ENCODE results near the gene FAT3.

The FAT3 gene

DNA sequence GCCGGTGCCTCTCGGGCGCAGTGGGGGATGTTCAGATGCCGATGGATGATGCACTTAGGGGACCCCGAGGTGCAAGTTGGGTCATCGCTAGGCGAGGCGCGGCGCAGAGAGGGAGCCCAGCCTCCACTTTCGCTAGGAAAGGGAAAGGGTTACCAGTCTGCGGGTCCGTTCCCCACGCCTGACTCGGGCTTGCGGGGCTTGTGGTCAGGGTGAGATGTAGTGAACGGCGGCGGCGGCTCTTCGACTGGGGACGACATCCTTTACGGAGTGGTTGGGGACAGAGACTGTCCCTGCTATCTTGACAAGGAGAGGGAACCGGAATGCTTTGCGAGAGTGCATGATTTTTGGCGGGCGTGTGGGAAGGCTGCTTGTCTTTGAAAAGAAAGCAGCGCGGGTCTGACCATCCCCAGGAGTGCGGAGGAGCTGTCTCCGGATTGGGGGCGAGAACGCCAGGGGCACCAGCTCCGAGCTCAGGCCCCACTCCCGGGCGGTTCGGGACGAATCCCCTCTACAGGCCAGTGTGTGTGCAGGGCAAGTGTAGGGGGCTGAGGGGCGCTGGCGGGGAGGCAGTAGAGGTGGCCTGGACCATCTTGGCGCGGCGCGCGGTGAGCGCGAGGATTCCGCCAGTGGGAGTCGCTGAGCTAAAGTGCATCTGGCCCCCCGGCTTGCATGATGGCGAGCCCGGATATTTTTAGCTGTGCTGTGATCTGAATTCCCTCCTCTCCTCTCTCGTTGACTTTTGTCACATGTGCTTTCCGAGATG is 1.1 kb downstream of the FAT3 start:
- Histone ChIP-seq H3K27ac (no peak overlapping the region), H3K36me3 (no peaks in the 10 kb centered on the region), H3K27me3 (ENCODE audit: insufficient read depth, low read depth, severe bottlenecking) (peaks cover 34% of the 10 kb centered on the region), H3K4me3 (ENCODE audit: low read depth, low read length) (peak overlapping the region; percentile 59), H3K9me3 (ENCODE audit: severe bottlenecking) (no peaks in the 10 kb centered on the region)
- peak; percentile 45 for DNase-seq
- TF ChIP-seq, protein P1, sequence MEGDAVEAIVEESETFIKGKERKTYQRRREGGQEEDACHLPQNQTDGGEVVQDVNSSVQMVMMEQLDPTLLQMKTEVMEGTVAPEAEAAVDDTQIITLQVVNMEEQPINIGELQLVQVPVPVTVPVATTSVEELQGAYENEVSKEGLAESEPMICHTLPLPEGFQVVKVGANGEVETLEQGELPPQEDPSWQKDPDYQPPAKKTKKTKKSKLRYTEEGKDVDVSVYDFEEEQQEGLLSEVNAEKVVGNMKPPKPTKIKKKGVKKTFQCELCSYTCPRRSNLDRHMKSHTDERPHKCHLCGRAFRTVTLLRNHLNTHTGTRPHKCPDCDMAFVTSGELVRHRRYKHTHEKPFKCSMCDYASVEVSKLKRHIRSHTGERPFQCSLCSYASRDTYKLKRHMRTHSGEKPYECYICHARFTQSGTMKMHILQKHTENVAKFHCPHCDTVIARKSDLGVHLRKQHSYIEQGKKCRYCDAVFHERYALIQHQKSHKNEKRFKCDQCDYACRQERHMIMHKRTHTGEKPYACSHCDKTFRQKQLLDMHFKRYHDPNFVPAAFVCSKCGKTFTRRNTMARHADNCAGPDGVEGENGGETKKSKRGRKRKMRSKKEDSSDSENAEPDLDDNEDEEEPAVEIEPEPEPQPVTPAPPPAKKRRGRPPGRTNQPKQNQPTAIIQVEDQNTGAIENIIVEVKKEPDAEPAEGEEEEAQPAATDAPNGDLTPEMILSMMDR (IDR thresholded peaks at IDR 0.05; ENCODE audit: low read depth, low read length), result peak; percentile 60

DNA sequence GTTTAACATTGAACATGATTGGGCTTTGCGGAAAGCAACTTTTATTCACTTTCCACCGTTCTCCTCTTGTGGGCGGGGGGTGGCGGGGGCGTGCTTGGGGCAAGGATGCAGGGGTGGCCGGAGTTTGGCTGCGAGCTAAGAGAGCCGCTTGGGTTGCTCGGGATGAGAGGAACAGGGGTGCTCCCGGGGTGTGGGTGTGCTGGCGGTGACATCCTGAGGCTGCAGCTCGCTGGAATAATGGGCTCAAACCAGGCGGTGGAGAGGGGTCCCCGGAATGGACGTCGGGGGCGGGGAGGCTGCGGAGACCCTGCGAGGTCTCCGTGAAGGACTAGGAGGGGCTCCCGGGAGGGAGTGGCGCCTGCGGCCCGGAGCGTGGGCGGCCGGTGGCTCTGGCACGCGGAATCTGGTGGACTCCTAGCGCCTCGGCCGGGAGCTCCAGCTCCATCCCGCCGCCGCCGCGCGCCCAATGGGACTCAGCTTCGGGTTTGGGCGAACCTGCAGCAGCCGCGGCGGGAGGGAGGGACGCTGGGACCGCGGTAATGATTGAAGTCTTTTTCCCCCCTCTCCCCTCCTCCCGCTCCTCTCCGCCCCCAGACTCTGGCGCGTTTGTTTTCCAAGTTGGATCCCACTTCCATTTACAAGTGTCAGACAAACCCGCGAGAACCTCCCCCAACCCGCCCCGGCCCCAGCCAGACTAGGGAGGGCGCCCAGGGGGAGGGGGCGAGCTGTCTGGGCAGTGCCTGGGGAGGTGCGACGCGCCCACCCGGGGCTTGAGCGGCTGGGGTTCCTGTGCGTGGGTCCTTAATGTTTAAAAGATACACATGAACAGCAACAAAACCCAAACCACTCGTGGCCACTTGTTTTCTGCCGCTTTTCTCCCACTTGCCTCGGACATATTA is 2.0 kb downstream of the FAT3 start:
- Histone ChIP-seq H3K27me3 (ENCODE audit: insufficient read depth, low read depth, severe bottlenecking) (peaks cover 34% of the 10 kb centered on the region), H3K4me3 (ENCODE audit: low read depth, low read length) (peak overlapping the region; percentile 59), H3K9me3 (ENCODE audit: severe bottlenecking) (no peaks in the 10 kb centered on the region), H3K36me3 (no peaks in the 10 kb centered on the region), H3K27ac (no peak overlapping the region)
- peak; percentile 20 for DNase-seq
- TF ChIP-seq, protein P1 (IDR thresholded peaks at IDR 0.05; ENCODE audit: low read depth, low read length), result no peak

DNA sequence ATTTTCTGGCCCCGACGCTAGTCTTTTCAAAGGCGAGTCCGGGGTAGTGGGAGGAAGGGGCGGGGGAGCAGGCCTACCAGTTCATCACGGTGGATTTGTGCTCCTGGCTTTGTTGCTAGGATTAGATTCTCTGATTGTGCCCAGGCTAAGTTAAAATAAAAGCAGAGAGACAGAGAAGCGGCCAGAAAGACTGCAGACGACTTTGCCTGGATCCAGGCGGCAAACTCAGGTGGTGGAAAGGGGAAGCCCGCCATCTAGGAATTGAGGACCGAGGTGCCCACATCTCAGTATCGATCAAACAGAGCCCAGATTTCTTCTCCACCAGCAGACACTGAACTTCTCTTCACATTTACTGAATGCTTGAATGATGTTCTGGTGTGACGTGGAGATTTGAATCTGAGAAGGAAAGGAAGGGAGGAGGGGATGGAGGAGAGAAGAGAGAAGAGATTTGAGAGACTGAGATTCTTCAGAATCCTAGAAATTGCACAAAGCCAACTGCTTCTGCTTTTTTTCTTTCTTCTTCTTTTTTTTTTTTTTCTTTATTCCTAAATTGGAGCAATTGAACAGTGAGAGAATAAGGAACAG is 2.7 kb downstream of the FAT3 start:
- H3K9me3 ChIP-seq (ENCODE audit: severe bottlenecking), result no peaks in the 10 kb centered on the region
- peaks cover 34% of the 10 kb centered on the region for H3K27me3 ChIP-seq (ENCODE audit: insufficient read depth, low read depth, severe bottlenecking)
- H3K36me3 ChIP-seq, result no peaks in the 10 kb centered on the region
- H3K4me3 ChIP-seq (ENCODE audit: low read depth, low read length), result peak overlapping the region; percentile 59
- TF ChIP-seq, protein P1 (IDR thresholded peaks at IDR 0.05; ENCODE audit: low read depth, low read length), result no peak
- DNase-seq, result peak; percentile 23
- no peak overlapping the region for H3K27ac ChIP-seq

DNA sequence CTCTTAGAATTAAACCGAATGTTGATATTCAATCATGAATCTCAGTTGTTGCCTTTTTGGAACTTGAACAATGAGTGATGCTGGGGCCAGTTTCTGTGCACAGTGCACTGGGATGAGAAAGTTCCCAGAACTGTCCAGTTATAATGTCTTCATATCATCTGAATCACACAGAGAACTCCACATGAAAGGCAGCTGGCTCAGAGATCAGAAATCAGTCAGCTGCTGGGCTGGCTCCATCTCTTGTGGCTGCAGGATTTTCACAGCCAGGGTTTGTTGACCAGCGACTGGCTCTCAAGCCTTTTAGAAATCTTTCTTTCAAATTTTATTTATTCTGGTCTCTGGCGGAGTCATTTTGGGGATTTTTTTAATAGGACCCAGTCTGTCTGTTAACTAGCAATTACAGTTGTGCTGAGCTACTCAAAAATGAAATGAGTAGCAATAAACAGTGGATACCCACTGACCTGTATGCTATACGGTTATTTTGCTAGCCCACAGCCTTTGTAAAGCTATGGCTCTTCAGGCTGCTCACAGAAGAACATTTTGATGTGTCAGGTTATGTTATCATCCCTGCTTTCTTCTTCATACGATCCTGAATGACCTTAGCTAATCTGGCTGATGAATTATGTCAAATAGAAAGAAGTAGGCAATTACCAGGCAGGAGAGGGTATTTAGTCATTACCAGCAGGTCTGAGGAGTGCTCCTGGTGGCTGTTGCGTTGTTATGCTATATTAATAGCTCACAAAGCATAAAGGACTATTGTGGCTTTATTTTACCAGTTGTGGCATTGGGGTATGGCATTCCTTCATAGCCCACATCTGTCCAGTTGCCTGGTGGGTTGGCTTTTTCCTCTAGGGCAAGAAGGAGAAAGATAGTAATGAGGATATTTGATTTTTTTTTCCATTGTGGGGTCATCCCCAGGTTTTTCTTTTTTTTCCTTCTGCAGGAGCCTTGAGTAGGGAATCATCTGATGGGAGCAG is 3.6 kb downstream of the FAT3 start:
- TF ChIP-seq, protein P1 (IDR thresholded peaks at IDR 0.05; ENCODE audit: low read depth, low read length), result no peak
- H3K4me3 ChIP-seq (ENCODE audit: low read depth, low read length), result no peak overlapping the region

DNA sequence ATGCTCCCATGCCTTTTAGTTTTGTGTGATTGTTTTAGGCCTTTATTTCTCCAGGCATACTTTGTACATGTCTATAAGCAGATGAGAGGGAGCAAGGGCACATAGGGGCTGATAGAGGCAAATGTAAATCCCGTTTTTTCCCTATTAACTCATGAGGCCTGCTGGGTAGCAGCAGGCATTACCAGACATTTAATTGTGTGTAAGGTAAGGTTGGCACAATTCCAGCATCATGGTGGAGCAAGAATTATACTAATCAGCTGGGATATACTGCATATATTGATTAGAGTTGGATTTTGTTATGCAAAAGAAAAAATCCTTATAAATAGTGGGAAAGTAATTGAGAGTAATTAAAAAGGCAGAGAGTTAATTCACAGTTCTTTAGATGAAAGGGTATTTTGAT is 12.2 kb downstream of the FAT3 start:
- TF ChIP-seq, protein P1 (IDR thresholded peaks at IDR 0.05; ENCODE audit: low read depth, low read length), result no peak
- H3K27me3 ChIP-seq (ENCODE audit: insufficient read depth, low read depth, severe bottlenecking), result no peaks in the 10 kb centered on the region
- H3K9me3 ChIP-seq (ENCODE audit: severe bottlenecking), result no peaks in the 10 kb centered on the region
- no peaks in the 10 kb centered on the region for H3K36me3 ChIP-seq
- no peak for DNase-seq
- no peak overlapping the region for H3K4me3 ChIP-seq (ENCODE audit: low read depth, low read length)
- no peak overlapping the region for H3K27ac ChIP-seq

More for the DNA sequence above, 3.6 kb downstream of the FAT3 start:
- DNase-seq, result no peak
- Histone ChIP-seq H3K27me3 (ENCODE audit: insufficient read depth, low read depth, severe bottlenecking) (peaks cover 34% of the 10 kb centered on the region), H3K27ac (no peak overlapping the region), H3K36me3 (no peaks in the 10 kb centered on the region), H3K9me3 (ENCODE audit: severe bottlenecking) (no peaks in the 10 kb centered on the region)
